Stimulated activated CD4-positive, alpha-beta T cell treated with anti-CD3 and anti-CD28 coated beads, Interleukin-4, amount 100 ng/mL, for 48 hours (primary cell): Measurements from ENCODE around the gene ATPAF2.
"Not testable (repeated sequence)": the region's sequence is repeated elsewhere in the genome, so short reads cannot be mapped to it uniquely, and the experiment has no call there.

ENCODE experiments used
- DNase-seq, 2 donors: peaks; one replicate each; pipeline ENCODE4 v3.0.0-alpha.2; 2020; ENCODE audit warnings: low read depth in 2 of 2

Gene ATPAF2

GRCh38 chr17:18009609-18010420, 29.2 kb downstream of the ATPAF2 start:
- no peak for DNase-seq

- no peak for DNase-seq
These were observed 30.3 kb downstream of the ATPAF2 start for GRCh38 chr17:18008496-18009268.

DNA sequence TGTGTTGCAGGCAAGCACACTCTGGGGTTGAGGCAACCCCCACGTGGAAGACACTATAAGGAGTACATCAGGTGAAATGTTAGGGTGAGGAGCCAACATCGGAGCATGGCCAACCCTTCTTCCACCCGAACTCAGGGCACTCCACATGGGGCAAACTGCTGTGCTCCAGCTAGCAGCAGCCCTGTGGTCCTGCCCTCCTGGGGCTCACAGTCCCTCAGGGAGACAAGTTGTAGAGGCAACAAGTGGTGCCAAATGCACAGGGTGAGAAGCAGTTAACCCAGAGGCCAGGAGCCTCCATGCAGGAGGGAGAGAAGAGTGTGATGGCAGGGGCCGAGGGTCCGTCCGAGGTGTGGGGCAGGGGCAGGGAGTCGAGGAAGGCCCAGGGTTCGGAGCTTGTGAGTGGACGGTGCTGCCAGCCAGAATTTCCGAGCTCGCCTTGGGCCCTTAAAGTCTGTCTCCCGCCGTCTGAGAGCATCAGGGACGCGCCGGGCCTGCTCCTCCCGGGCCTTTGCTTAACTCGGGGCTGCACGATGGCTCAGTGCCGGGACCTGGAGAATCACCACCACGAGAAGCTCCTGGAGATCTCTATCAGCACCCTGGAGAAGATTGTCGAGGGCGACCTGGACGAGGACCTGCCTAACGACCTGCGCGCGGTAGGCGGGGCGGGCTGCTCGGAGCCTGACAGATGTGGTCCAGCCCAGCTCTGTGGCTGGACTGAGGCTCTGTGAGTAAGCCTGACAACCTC, 32.3 kb downstream of the ATPAF2 start:
- DNase-seq = no peak

DNA sequence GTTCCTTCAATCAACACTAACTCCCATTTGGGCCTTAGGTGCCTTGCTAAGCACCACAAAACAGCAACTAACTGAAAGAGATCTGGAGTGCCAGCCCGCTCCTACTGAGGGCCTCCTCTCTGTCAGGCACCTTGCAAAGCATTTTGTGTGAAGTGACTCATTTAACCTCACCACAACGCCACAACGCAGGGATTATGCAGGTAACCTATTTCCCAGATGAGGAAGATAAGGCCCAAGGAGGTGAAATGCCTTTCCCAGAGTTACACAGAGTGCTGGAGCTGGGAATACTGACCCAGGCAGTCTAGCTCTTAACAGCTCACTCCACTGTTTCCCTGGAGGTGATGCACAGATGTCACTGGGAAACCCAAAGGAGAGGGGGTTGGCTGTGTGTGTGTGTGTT, 33.5 kb downstream of the ATPAF2 start:
- no peak for DNase-seq

DNA sequence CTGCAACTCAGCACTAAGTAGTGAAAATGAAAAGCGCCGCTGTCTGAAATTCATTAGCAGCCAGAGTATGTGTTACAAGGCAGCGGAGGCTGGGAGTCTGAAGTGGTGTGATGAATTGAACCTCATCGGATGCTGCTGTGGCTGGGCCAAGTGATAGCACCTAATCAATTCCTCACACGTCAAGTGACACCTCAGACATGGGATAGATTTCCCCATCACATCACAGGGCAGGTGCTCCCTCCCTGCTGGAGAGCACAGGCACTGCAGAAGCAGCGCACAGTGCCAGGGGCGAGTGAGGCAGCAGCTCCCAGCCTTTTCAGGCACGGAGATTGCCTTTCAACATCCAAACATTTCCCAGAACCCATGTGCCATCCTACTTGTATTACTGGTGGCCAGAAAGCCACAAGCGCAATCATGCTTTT, 34.1 kb downstream of the ATPAF2 start:
- no peak for DNase-seq

DNA sequence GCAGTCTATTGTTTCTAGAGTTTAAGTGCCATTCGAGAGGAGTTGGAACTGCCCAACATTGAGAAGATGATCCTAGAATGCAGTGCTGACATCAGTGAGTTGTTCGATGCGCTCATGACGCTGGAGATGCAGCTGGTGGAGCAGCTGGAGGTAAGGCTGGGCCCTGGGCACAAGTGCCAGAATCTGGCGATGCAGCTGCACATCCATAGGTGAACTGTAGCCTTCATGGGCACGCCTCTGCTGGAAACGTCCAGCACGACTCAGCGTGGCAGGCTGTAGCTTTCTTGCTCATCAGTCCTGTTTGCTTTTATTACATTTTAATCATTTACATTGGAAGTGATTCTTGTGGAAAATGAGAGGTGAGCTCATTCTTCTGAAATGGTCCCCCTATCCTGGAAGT, 34.6 kb downstream of the ATPAF2 start:
- no peak for DNase-seq

- no peak for DNase-seq
These were observed 36.8 kb downstream of the ATPAF2 start for GRCh38 chr17:18002171-18002570.

- DNase-seq = no peak
These were observed 38.9 kb downstream of the ATPAF2 start for GRCh38 chr17:18000030-18000408.

DNA sequence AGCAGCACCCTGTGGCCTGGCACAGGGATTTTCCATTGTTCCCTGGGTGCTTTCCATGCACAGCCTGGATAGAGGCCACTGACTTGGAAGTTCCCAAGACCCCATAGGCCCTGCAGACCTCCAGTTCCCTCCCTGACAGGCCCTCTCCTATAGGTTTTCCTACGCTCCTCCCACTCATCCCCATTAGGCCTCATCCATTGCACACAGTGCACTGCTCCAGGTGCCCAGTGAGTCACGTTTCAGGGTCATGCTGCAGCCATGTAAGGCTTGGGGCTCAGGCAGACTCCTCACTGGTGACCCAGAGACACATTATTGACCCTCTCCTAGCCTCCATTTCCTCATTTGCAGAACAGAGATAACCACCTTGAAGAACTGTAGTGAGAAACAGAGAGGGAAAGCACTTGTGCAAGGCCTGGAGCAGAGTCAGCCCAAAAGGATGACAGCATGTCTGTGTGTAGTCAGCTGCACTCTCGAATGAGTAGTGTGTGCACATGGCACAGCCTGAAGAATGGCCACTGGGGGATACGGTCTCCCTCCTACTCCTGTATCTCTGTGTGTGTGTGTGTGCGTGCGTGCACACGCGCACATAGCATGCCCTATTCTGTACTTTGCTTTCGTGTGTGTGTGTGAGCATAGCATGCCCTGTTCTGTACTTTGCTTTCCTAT, 39.5 kb downstream of the ATPAF2 start:
- DNase-seq = no peak

DNA sequence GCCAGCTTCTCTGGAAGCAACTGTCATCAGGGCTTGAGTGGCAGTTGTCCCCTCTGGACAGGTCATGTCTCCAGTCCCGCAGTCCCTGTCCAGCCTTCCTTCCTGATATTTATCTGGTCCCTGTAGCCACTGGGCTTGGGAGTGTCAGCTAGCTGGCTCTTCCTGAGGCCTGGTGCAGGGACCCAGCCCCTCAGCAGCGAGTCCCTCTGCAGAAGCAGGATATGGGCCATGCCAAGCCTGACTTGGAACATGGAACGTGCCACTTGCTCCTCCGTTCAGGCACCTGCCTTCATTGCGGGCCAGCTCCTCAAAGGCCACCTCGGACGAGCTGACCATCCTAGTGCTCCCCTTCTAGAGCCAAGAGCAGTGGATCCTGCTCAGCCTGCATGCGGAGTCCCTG, 40.0 kb downstream of the ATPAF2 start:
- no peak for DNase-seq

DNA sequence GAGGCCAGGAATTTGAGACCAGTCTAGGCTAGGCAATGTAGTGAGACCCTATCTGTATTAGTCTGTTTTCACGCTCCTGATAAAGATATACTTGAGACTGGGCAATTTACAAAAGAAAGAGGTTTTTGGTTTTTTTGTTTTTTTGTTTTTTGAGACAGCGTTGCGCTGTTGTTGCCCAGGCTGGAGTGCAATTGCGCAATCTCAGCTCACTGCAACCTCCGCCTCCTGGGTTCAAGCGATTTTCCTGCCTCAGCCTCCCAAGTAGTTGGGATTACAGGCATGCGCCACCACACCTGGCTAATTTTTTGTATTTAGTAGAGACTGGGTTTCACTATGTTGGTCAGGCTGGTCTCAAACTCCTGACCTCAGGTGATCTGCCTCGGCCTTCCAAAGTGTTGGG, 43.1 kb downstream of the ATPAF2 start:
- DNase-seq = not testable (repeated sequence)

DNA sequence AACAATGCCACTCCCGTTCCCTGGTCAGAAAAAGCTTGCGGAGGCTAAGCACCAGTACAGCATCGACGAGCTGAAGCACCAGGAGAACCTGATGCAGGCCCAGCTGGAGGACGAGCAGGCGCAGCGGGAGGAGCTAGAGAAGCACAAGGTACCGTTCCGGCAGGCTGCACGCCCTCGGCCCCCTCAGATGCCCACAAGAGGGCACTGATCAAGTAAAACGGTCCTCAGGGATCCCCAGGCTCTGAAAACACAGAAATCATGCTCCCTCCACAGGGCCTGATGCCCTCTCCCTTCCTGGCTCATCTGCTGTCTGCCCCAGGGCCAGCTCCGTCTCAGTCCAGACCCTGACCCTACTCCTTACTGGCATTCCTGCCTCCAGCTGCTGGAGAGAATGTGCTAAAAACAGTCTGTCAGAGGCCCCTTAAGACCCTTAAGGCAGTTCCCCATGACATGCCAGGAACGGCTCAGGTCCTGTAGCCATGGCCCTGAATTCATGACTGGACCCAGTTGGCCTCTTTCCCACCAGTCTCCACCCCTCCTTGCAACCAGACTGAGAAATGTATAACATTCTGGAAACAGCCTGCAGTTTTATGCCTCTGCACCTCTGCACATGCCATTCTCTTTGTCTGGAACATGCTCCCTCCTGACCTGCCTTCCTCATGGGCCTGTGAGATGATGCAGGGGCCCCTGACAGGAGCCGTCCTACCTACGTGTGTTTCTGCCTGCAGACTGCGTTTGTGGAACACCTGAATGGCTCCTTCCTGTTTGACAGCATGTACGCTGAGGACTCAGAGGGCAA, 44.5 kb downstream of the ATPAF2 start:
- DNase-seq = peak; percentile 4 to 9

- DNase-seq = no peak
These were observed 45.1 kb downstream of the ATPAF2 start for GRCh38 chr17:17993852-17994251.

DNA sequence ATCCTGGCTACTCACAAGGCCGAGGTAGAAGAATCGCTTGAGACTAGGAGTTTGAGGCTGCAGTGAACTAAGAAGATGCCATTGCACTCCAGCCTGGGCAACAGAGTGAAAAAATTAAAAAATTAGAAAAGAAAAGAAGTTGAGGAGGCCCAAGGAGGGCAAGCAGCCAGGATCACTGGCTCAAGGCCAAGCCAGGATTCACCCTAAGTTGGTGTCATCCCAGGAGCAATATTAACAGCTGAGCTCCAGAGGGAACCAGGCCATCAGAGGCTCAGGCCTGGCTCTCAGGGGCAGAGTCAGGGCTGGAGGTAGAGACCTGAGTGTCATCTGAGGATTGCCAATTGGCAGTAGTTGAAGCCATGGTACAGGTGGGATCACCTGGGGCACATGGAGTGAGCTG, 45.6 kb downstream of the ATPAF2 start:
- DNase-seq = no peak

DNA sequence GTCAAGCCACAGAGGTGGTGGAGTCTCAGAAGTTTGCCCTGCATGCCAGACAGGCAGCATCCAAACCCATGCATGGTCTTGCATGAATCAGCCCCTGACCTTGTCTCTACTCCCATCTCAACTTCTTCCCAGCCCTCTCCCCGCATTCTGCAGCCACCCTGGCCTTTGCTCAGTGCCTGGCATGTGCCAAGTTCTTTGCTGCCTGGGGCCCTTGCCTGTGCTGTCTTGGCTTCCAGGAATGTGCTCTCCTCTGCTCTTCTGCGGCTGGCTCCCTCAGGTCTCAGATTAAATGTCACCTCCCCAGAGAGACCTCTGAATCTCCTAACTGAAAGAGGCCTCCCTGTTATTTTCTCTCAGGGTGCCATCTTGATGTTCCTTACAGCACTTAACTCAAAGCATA, 48.7 kb downstream of the ATPAF2 start:
- no peak for DNase-seq

- no peak for DNase-seq
These were observed 49.4 kb downstream of the ATPAF2 start for GRCh38 chr17:17989618-17990017.

DNA sequence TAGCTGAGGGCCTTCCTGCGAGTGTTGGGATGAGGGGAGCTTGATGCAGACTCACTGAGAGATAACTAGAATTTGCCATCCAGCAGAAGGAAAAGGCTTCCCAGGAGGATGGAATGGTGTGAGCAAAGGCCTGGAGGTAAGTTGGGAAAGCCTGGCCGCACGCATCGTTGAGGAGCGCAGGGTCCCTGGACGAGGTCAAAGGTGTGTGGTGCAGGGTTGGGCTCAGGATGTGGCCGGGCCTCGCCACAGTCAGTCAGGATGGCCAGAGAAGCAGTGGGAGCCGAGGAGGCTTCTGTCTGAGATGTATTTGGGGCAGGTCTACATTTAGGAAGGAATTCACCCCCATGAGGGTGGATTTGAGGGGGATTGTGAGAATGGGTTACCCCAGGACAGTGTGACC, 49.9 kb downstream of the ATPAF2 start:
- no peak for DNase-seq

DNA sequence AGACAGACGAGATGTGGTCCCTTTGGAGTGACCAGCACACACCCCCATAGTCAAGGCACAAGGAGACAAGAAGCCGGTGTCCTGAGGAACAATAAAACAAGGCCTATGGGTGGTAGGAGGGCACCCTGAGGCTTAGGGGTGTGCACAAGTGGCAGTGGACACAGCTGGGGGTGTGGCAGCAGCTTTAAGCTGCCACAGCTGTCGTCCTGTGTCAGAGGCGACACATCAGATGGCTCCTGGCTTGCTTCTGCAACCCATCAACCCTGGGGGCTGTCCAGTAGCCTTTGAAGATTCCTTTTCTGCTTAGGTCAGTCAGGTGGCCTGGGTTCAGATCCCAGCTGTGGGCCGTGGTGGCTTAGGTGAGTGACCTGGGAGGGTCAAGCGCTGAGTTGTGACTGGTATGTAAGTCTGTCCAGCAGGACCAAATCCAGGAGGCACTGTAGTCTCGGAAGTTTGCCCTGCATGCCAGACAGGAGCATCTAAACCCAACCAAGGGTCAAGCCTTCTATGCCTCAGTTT, 50.5 kb downstream of the ATPAF2 start:
- DNase-seq = no peak

- DNase-seq = no peak
These were observed 51.1 kb downstream of the ATPAF2 start for GRCh38 chr17:17987901-17988300.

GRCh38 chr17:17987187-17987896, 51.6 kb downstream of the ATPAF2 start:
- no peak for DNase-seq
